A549 (cell line): ENCODE results near the gene DAB2. TPM values are rescaled to one million over a fixed set of nuclear protein-coding genes. Genes with fewer than 3 reads are reported as not detected.

ENCODE experiments used
- ATAC-seq, 2 experiments: fragments of 200-7000 bp in 1 of 2; fragments of >200 bp in 1 of 2; cut with Nextera tagmentation in 1 of 2; cut with Tn5 transposase in 1 of 2; 3 replicates each; pipeline versions ENCODE4 v1.8.0 to v1.9.1; 2018 to 2020; ENCODE audit warnings: mild to moderate bottlenecking in 1 of 2, moderate library complexity in 1 of 2
- CTCF ChIA-PET: fragments of 300-600 bp; sonication (Branson Sonifier 250); formaldehyde crosslinking; extraction: SDS; loops from one replicate; lab custom pipeline; 2021; ENCODE audit warnings: antibody characterized with exemption, inconsistent platforms; lab: Yijun Ruan, JAX
- POLR2A ChIA-PET: fragments of 350-600 bp; formaldehyde crosslinking; extraction: SDS; loops from one replicate; lab custom pipeline; 2021; ENCODE audit warnings: antibody characterized with exemption, inconsistent platforms; lab: Yijun Ruan, JAX
- DNase-seq, 2 experiments: peaks; one replicate each; pipeline versions ENCODE4 v3.0.0 to v3.0.0-alpha.2; 2011 to 2016; ENCODE audit warnings: low read depth in 1 of 2, low spot score in 1 of 2
- FAIRE-seq: peaks from 2 replicates; lab custom pipeline; 2011; peaks lifted over from hg19 to GRCh38; lab: Jason Lieb, UNC
- H3K27ac ChIP-seq, 2 experiments: fragments of >200 bp; sonication (Bioruptor Twin); formaldehyde crosslinking; 3 replicates each; pipeline ENCODE4 v1.5.1; 2016 to 2017
- H3K4me1 ChIP-seq: fragments of >200 bp; sonication (Bioruptor Twin); formaldehyde crosslinking; 3 replicates; pipeline ENCODE4 v1.6.1; 2016
- H3K4me2 ChIP-seq: fragments of >200 bp; sonication (Bioruptor Twin); formaldehyde crosslinking; 3 replicates; pipeline ENCODE4 v1.6.1; 2016
- H3K4me3 ChIP-seq: fragments of >200 bp; sonication (Bioruptor Twin); formaldehyde crosslinking; 3 replicates; pipeline ENCODE4 v1.5.1; 2016
- H3K9me3 ChIP-seq: fragments of >200 bp; sonication (Bioruptor Twin); formaldehyde crosslinking; 3 replicates; pipeline ENCODE4 v1.6.1; 2016
- EHMT2 ChIP-seq: fragments of 200-600 bp; sonication (generic); IDR thresholded peaks from 2 replicates; pipeline ENCODE4 v1.6.1; 2016; ENCODE audit warnings: antibody characterized with exemption, low read depth, mild to moderate bottlenecking, moderate library complexity
- EP300 ChIP-seq, 2 experiments: fragments of >200 bp; sonication (Bioruptor Twin); formaldehyde crosslinking; IDR thresholded peaks; 2 replicates in 1 of 2; 3 replicates in 1 of 2; pipeline ENCODE4 v1.6.1; 2016 to 2017
- FOSL2 ChIP-seq, 2 experiments: fragments of 450-650 bp in 1 of 2; fragments of >200 bp in 1 of 2; sonication (Bioruptor Twin) in 1 of 2; formaldehyde crosslinking; IDR thresholded peaks; 2 replicates each; pipeline versions ENCODE4 v1.5.0 to v1.6.1; 2016 to 2020; ENCODE audit warnings: mild to moderate bottlenecking in 1 of 2, moderate library complexity in 1 of 2
- GATA3 ChIP-seq: IDR thresholded peaks from 2 replicates; pipeline ENCODE4 v1.6.1; 2012; ENCODE audit warnings: borderline replicate concordance
- HOXA7 ChIP-seq: fragments of 250-450 bp; sonication (Bioruptor Pico); IDR thresholded peaks from 2 replicates; pipeline ENCODE4 v1.5.0; 2020; ENCODE audit warnings: mild to moderate bottlenecking, moderate library complexity
- MAZ ChIP-seq: fragments of 150-350 bp; IDR thresholded peaks from 2 replicates; pipeline ENCODE4 v1.6.1; 2014; ENCODE audit warnings: antibody characterized with exemption, low read depth, low read length, borderline replicate concordance
- POLR2A ChIP-seq: IDR thresholded peaks from 2 replicates; pipeline ENCODE4 v1.6.1; 2012; ENCODE audit warnings: mild to moderate bottlenecking, low read length
- POLR2AphosphoS2 ChIP-seq: conservative IDR thresholded peaks from 2 replicates; pipeline ENCODE4 v1.6.1; 2012; ENCODE audit warnings: low read length, improper control_type of control experiment, inconsistent platforms
- RCOR1 ChIP-seq: fragments of 150-350 bp; IDR thresholded peaks from 2 replicates; pipeline ENCODE4 v1.6.1; 2014; ENCODE audit warnings: antibody characterized with exemption, low read length, low read depth
- RNF2 ChIP-seq: fragments of 200-600 bp; sonication (generic); IDR thresholded peaks from 2 replicates; pipeline ENCODE4 v1.6.1; 2016; ENCODE audit warnings: low read depth, mild to moderate bottlenecking, antibody characterized with exemption, moderate library complexity, borderline replicate concordance
- SMC3 ChIP-seq: fragments of >200 bp; sonication (Bioruptor Twin); formaldehyde crosslinking; IDR thresholded peaks from 3 replicates; pipeline ENCODE4 v1.6.1; 2018; ENCODE audit warnings: inconsistent platforms
- WGBS: methylation state at CpG from one replicate; pipeline ENCODE4 v1.1.6; 2017; ENCODE audit errors: missing lambda C conversion rate; 5-methylcytosine and 5-hydroxymethylcytosine counted together
- polyA plus RNA-seq, 4 experiments: library from polyadenylated mRNA; depleted of rRNA in 3 of 4; stranded (reverse); fragments of >200 nt; fragmentation: RNase III in 1 of 4; extraction: RNeasy Plus Mini Kit Qiagen cat#74134 plus additional on column Dnase treatment in 1 of 4; gene quantifications; 2 replicates in 3 of 4; 3 replicates in 1 of 4; pipeline ENCODE4 v1.2.3, GENCODE V29; 2011 to 2017
- TF ChIP-seq, protein P1 (sequence below): fragments of 150-350 bp; IDR thresholded peaks from 2 replicates; pipeline ENCODE4 v1.6.1; 2014; ENCODE audit warnings: low read depth, mild to moderate bottlenecking, low read length
- TF ChIP-seq, protein P2 (sequence below): fragments of 450-650 bp; IDR thresholded peaks from 2 replicates; pipeline ENCODE4 v1.6.1; 2014; ENCODE audit warnings: antibody characterized with exemption
- TF ChIP-seq, protein P3 (sequence below): IDR thresholded peaks from 2 replicates; pipeline ENCODE4 v1.6.1; 2012
- TF ChIP-seq, protein P4 (sequence below): fragments of 250-450 bp; sonication (Bioruptor Pico); IDR thresholded peaks from 2 replicates; pipeline ENCODE4 v1.5.0; 2021; ENCODE audit warnings: mild to moderate bottlenecking, moderate library complexity, borderline replicate concordance
- TF ChIP-seq, protein P5 (sequence below): IDR thresholded peaks from 2 replicates; pipeline ENCODE4 v1.6.1; 2012

The DAB2 gene
- polyA plus RNA-seq, 2 of the 4 experiments (the other 2 are of a cell fraction): 13.6 to 17.1 TPM

DNA sequence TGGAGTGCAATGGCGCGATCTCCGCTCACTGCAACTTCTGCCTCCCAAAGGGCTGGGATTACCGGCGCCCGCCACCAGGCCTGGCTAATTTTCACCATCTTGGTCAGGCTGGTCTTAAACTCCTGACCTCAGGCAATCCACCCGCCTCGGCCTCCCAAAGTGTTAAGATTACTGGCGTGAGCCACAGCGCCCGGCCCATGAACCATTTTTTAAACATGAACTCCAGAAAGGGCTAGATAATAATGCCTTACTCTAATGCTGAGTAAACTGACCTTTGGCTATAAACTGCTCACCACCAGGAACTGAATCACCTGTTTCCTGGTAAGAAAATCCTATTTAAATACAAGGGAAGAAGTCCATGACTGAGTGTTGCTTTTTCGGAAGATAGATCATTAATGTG, 23.2 kb upstream of the DAB2 start:
- POLR2A ChIA-PET: no interaction called here

DNA sequence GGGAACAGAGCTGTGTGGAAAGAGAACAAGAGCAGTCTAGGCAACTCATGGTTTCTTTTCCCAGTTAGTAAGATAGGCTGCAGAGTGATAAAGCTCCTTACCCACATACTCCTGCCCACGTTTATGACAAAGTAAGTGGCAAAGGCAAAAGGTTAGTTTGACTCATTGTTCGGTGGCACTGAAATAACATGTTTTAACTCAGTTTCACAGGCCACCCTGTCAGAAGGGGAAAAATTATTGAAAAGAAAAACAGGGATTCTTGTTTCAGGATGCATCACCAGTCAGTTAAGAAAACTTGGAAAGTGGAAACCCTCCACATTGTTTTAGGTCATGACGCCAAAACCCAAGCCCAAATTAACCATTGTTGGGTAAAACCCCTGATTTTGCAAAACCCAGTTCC, 22.3 kb upstream of the DAB2 start:
- Histone ChIP-seq H3K27ac (no peak overlapping the region), H3K4me1 (peaks cover 14% of the 10 kb centered on the region; the same call in 1 of the 3 replicates), H3K9me3 (no peaks in the 10 kb centered on the region), H3K4me2 (no peak overlapping the region), H3K4me3 (no peak overlapping the region)
- TF ChIP-seq, protein P1, sequence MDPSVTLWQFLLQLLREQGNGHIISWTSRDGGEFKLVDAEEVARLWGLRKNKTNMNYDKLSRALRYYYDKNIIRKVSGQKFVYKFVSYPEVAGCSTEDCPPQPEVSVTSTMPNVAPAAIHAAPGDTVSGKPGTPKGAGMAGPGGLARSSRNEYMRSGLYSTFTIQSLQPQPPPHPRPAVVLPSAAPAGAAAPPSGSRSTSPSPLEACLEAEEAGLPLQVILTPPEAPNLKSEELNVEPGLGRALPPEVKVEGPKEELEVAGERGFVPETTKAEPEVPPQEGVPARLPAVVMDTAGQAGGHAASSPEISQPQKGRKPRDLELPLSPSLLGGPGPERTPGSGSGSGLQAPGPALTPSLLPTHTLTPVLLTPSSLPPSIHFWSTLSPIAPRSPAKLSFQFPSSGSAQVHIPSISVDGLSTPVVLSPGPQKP: no peak
- TF ChIP-seq MAZ: no peak
- TF ChIP-seq, protein P2, sequence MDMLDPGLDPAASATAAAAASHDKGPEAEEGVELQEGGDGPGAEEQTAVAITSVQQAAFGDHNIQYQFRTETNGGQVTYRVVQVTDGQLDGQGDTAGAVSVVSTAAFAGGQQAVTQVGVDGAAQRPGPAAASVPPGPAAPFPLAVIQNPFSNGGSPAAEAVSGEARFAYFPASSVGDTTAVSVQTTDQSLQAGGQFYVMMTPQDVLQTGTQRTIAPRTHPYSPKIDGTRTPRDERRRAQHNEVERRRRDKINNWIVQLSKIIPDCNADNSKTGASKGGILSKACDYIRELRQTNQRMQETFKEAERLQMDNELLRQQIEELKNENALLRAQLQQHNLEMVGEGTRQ: no peak
- TF ChIP-seq GATA3: no peak
- no peak for TF ChIP-seq EHMT2
- TF ChIP-seq EP300 (IDR thresholded peaks at IDR 0.05): no peak
- no peak for TF ChIP-seq HOXA7 (CRISPR knock-in tag)
- ATAC-seq: no peak
- FAIRE-seq: no peak
- POLR2A ChIA-PET: interaction anchor here (1.2 kb wide), 1 partner anchor 22 kb away, joined by 5 read pairs; the partner anchor contains the start of gene DAB2
- DNase-seq: no peak
- 70% methylated on average over 3 of the region's 3 CpGs for WGBS
- CTCF ChIA-PET: interaction anchor here (1.0 to 1.9 kb wide), 3 partner anchors 9 to 120 kb away, joined by 3 to 8 read pairs (median 3); partner anchors contain the start of gene DAB2

More for the DNA sequence above, 23.2 kb upstream of the DAB2 start:
- TF ChIP-seq EP300 (IDR thresholded peaks at IDR 0.05): no peak
- TF ChIP-seq POLR2AphosphoS2: no peak
- TF ChIP-seq RCOR1: no peak
- TF ChIP-seq, protein P3, sequence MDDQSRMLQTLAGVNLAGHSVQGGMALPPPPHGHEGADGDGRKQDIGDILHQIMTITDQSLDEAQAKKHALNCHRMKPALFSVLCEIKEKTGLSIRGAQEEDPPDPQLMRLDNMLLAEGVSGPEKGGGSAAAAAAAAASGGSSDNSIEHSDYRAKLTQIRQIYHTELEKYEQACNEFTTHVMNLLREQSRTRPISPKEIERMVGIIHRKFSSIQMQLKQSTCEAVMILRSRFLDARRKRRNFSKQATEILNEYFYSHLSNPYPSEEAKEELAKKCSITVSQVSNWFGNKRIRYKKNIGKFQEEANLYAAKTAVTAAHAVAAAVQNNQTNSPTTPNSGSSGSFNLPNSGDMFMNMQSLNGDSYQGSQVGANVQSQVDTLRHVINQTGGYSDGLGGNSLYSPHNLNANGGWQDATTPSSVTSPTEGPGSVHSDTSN: no peak
- TF ChIP-seq FOSL2 (IDR thresholded peaks at IDR 0.05): no peak
- TF ChIP-seq FOSL2 (CRISPR knock-in tag; IDR thresholded peaks at IDR 0.05): no peak
- TF ChIP-seq POLR2A: no peak
- H3K4me3 ChIP-seq: no peak overlapping the region
- no peaks in the 10 kb centered on the region for H3K9me3 ChIP-seq
- DNase-seq (peak in 1 of 2 experiments; percentile 16), ATAC-seq (no peak), FAIRE-seq (no peak)
- peak overlapping the region; percentile 29; the same call in 2 of the 3 replicates for H3K4me2 ChIP-seq
- 74% methylated on average over 12 of the region's 12 CpGs for WGBS
- H3K4me1 ChIP-seq: peaks cover 20% of the 10 kb centered on the region; the same call in 2 of the 3 replicates
- CTCF ChIA-PET: no interaction called here
- H3K27ac ChIP-seq: peak overlapping the region in 1 of 2 experiments; percentile 35; a peak in 2 of 6 replicates

DNA sequence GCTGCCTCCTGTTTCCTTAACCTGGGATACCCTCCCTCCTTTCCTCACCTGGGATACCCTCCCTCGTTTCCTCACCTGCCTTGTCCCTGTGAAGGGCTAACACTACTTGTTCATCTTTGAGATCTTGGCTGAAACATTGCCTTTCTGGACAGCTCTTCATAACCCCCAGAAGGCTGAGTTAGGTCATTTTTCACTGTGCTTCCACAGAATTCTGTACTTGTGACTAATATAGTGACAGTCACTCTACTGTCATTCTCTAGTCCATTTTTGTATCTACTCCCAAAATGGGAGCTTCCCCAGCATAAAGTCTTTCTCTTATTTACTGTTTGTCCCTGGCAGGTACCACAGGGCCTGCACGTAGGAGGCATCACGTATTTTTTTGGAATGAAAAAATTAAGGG, 21.5 kb upstream of the DAB2 start:
- FAIRE-seq: no peak
- no peak overlapping the region for H3K27ac ChIP-seq
- ATAC-seq: no peak
- DNase-seq: no peak
- 88% methylated on average over 3 of the region's 3 CpGs for WGBS
- POLR2A ChIA-PET: interaction anchor here (1.2 kb wide), 1 partner anchor 21 kb away, joined by 5 read pairs; the partner anchor contains the start of gene DAB2
- peaks cover 9% of the 10 kb centered on the region; the same call in 1 of the 3 replicates for H3K4me1 ChIP-seq
- CTCF ChIA-PET: interaction anchor here (0.8 to 1.9 kb wide), 5 partner anchors 8 to 120 kb away, joined by 3 to 8 read pairs (median 3); partner anchors contain the start of gene DAB2
- H3K9me3 ChIP-seq: no peaks in the 10 kb centered on the region
- H3K4me3 ChIP-seq: no peak overlapping the region
- no peak for TF ChIP-seq SMC3
- TF ChIP-seq RNF2: no peak
- TF ChIP-seq, protein P4, sequence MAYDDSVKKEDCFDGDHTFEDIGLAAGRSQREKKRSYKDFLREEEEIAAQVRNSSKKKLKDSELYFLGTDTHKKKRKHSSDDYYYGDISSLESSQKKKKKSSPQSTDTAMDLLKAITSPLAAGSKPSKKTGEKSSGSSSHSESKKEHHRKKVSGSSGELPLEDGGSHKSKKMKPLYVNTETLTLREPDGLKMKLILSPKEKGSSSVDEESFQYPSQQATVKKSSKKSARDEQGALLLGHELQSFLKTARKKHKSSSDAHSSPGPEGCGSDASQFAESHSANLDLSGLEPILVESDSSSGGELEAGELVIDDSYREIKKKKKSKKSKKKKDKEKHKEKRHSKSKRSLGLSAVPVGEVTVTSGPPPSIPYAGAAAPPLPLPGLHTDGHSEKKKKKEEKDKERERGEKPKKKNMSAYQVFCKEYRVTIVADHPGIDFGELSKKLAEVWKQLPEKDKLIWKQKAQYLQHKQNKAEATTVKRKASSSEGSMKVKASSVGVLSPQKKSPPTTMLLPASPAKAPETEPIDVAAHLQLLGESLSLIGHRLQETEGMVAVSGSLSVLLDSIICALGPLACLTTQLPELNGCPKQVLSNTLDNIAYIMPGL: no peak
- TF ChIP-seq, protein P5, sequence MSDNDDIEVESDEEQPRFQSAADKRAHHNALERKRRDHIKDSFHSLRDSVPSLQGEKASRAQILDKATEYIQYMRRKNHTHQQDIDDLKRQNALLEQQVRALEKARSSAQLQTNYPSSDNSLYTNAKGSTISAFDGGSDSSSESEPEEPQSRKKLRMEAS: no peak
- TF ChIP-seq HOXA7 (CRISPR knock-in tag): no peak
- H3K4me2 ChIP-seq: no peak overlapping the region
